K562 (cell line): Measurements from ENCODE around the gene EPHA10. TPM values are rescaled to one million over a fixed set of nuclear protein-coding genes. Genes with fewer than 3 reads are reported as not detected.

ENCODE experiments used
- ATAC-seq: fragments of 200-7000 bp; cut with Tn5 transposase; 3 replicates; pipeline ENCODE4 v1.9.1; 2020; ENCODE audit warnings: moderate library complexity
- BruUV-seq: library from RNA; stranded (reverse); fragments of 400-500 nt; replicated peaks from 2 replicates; lab custom pipeline; 2021; lab: Mats Ljungman, UMichigan
- CTCF ChIA-PET: fragments of 300-600 bp; formaldehyde crosslinking; extraction: SDS; loops from one replicate; lab custom pipeline; 2021; ENCODE audit warnings: low intra/inter-chr PET ratio; lab: Yijun Ruan, JAX
- POLR2A ChIA-PET: fragments of 300-600, 350-650 bp; sonication (Branson Sonifier 250); formaldehyde crosslinking; extraction: SDS; loops from one replicate; lab custom pipeline; 2021; ENCODE audit warnings: antibody characterized with exemption, inconsistent platforms; lab: Yijun Ruan, JAX
- DNase-seq, 4 experiments: peaks; one replicate each; pipeline versions ENCODE4 v3.0.0 to v3.0.0-alpha.2; 2011 to 2018; ENCODE audit warnings: low spot score in 3 of 4, mixed read lengths in 3 of 4; ENCODE audit errors: extremely low read depth in 1 of 4
- FAIRE-seq: peaks from 2 replicates; lab custom pipeline; 2011; peaks lifted over from hg19 to GRCh38; lab: Jason Lieb, UNC
- H2AFZ ChIP-seq: 2 replicates; pipeline ENCODE4 v1.6.0; 2011; ENCODE audit warnings: low read depth, low read length, control low read depth, inconsistent platforms
- H3K27ac ChIP-seq: fragments of 200-600 bp; 3 replicates; pipeline ENCODE4 v1.8.0; 2011; ENCODE audit warnings: low read depth, mild to moderate bottlenecking, control low read depth, inconsistent platforms, low read length, moderate library complexity, mixed read lengths; ENCODE audit errors: extremely low read depth
- H3K27me3 ChIP-seq, 2 experiments: fragments of 300-600 bp in 1 of 2; 2 replicates in 1 of 2; 3 replicates in 1 of 2; pipeline versions ENCODE4 v1.6.0 to v1.8.0; 2011; ENCODE audit warnings: inconsistent platforms in 2 of 2, low read length in 2 of 2, mild to moderate bottlenecking in 1 of 2, mixed read lengths in 1 of 2, moderate library complexity in 1 of 2; ENCODE audit not compliant: control insufficient read depth in 2 of 2, insufficient read depth in 2 of 2
- H3K36me3 ChIP-seq: fragments of 300-600 bp; 3 replicates; pipeline ENCODE4 v1.8.0; 2011; ENCODE audit warnings: mild to moderate bottlenecking, low read length, inconsistent platforms; ENCODE audit not compliant: control insufficient read depth, insufficient read depth
- H3K4me1 ChIP-seq, 2 experiments: fragments of 200-600 bp in 1 of 2; replicated peaks in 1 of 2; 2 replicates in 1 of 2; 3 replicates in 1 of 2; pipeline versions ENCODE4 v1.5.1 to v1.8.0; 2011; ENCODE audit warnings: inconsistent platforms in 2 of 2, low read length in 2 of 2, mild to moderate bottlenecking in 1 of 2, mixed read lengths in 1 of 2, moderate library complexity in 1 of 2; ENCODE audit not compliant: control insufficient read depth in 2 of 2, insufficient read depth in 2 of 2
- H3K4me2 ChIP-seq: 2 replicates; pipeline ENCODE4 v1.6.1; 2011; ENCODE audit warnings: low read length, control low read depth, inconsistent platforms, mixed read lengths; ENCODE audit not compliant: insufficient read depth
- H3K4me3 ChIP-seq: fragments of 200-600 bp; sonication (generic), shearing (Covaris generic); 2 replicates; pipeline ENCODE4 v1.5.1; 2016; ENCODE audit warnings: control low read depth, inconsistent platforms
- H3K79me2 ChIP-seq: fragments of 200-600 bp; 3 replicates; pipeline ENCODE4 v1.8.0; 2011; ENCODE audit warnings: low read length, inconsistent platforms; ENCODE audit not compliant: control insufficient read depth, insufficient read depth
- H3K9ac ChIP-seq, 2 experiments: 2 replicates each; pipeline versions ENCODE4 v1.6.0 to v1.6.1; 2011; ENCODE audit warnings: low read depth in 2 of 2, low read length in 2 of 2, control low read depth in 1 of 2, inconsistent platforms in 1 of 2, mild to moderate bottlenecking in 1 of 2, mixed read lengths in 1 of 2; ENCODE audit not compliant: insufficient read depth in 1 of 2
- H3K9me1 ChIP-seq: one replicate; pipeline ENCODE4 v1.6.0; 2011; ENCODE audit warnings: inconsistent platforms, mild to moderate bottlenecking, low read length, moderate library complexity; ENCODE audit not compliant: control insufficient read depth, insufficient read depth
- H3K9me3 ChIP-seq: replicated peaks from 2 replicates; pipeline ENCODE4 v1.5.1; 2011; ENCODE audit warnings: low read depth, low read length, inconsistent platforms; ENCODE audit not compliant: control insufficient read depth, insufficient read depth
- H4K20me1 ChIP-seq: replicated peaks from 2 replicates; pipeline ENCODE4 v1.6.1; 2011; ENCODE audit warnings: low read length, inconsistent platforms, mixed read lengths; ENCODE audit not compliant: control insufficient read depth, insufficient read depth
- CHD4 ChIP-seq: fragments of 200-600 bp; sonication (generic); IDR thresholded peaks from 3 replicates; pipeline ENCODE4 v1.6.1; 2012; ENCODE audit warnings: low read depth, mild to moderate bottlenecking, mixed read lengths, low read length, inconsistent platforms; ENCODE audit not compliant: insufficient read depth, insufficient replicate concordance, poor library complexity, severe bottlenecking
- ELF1 ChIP-seq: fragments of 200-800 bp; sonication (Bioruptor generic); IDR thresholded peaks from 2 replicates; pipeline ENCODE4 v1.6.1; 2016; ENCODE audit warnings: missing genetic modification characterization, missing compliant biosample characterization
- GATA2 ChIP-seq: sonication (generic); formaldehyde crosslinking; IDR thresholded peaks from 2 replicates; pipeline ENCODE4 v1.4.0; 2020; ENCODE audit warnings: mild to moderate bottlenecking, missing genetic modification reagents
- HCFC1 ChIP-seq: IDR thresholded peaks from 2 replicates; pipeline ENCODE4 v1.6.1; 2012; ENCODE audit warnings: low read depth, low read length, improper control_type of control experiment
- NBN ChIP-seq: fragments of 450-650 bp; IDR thresholded peaks from 2 replicates; pipeline ENCODE4 v1.6.1; 2016; ENCODE audit warnings: low read depth, mild to moderate bottlenecking
- PTBP1 ChIP-seq: fragments of 200-400 bp; formaldehyde crosslinking; IDR thresholded peaks from 2 replicates; pipeline ENCODE4 v1.6.1; 2017; ENCODE audit warnings: low read depth, low read length
- RAD21 ChIP-seq, 2 experiments: fragments of 250-450 bp in 1 of 2; fragments of 450-650 bp in 1 of 2; sonication (Bioruptor Pico) in 1 of 2; formaldehyde crosslinking in 1 of 2; IDR thresholded peaks in 1 of 2; conservative IDR thresholded peaks in 1 of 2; 2 replicates each; pipeline versions ENCODE4 v1.4.0 to v1.8.0; 2020 to 2022; ENCODE audit warnings: mild to moderate bottlenecking in 2 of 2, moderate library complexity in 1 of 2
- WGBS: fragments of 100-300 bp; shearing (Covaris generic); methylation state at CpG from one replicate; pipeline ENCODE4 v1.1.6; 2016; ENCODE audit warnings: low coverage, mixed read lengths; ENCODE audit not compliant: insufficient coverage; ENCODE audit errors: missing lambda C conversion rate; 5-methylcytosine and 5-hydroxymethylcytosine counted together
- in situ Hi-C: fragments of 300-500 bp; cut with MboI; formaldehyde crosslinking; loops from 4 replicates; pipeline ENCODE4 v1.15.0; 2018; ENCODE audit warnings: inconsistent platforms, mixed read lengths
- intact Hi-C: fragments of 100-400 bp; cut with micrococcal nuclease; formaldehyde crosslinking; loops from 2 replicates; pipeline ENCODE4 v1.14.2; 2022
- polyA plus RNA-seq, 8 experiments: library from polyadenylated mRNA; depleted of rRNA in 4 of 8; stranded (reverse) in 5 of 8; unstranded in 3 of 8; fragments of >200 nt; fragmentation: Nextera tagmentation in 2 of 8; fragmentation: Illumina TruSeq in 1 of 8; extraction: Ambion mirVana in 2 of 8; extraction: Trizol in 1 of 8; gene quantifications; 2 replicates each; pipeline versions ENCODE4 v1.2.1 to v1.2.3, GENCODE V29; 2011 to 2014; ENCODE audit warnings: inconsistent platforms in 1 of 8, missing spikeins in 1 of 8
- total RNA-seq, 7 experiments: library from RNA; depleted of rRNA in 6 of 7; stranded (reverse); fragments of >200 nt in 6 of 7; fragmentation: Illumina TruSeq in 2 of 7; extraction: Trizol in 2 of 7; gene quantifications; 2 replicates each; pipeline versions ENCODE4 v1.2.1 to v1.2.3, GENCODE V29; 2011 to 2021; ENCODE audit warnings: low replicate concordance in 1 of 7
- TF ChIP-seq, protein P1 (sequence below): fragments of 450-650 bp; IDR thresholded peaks from 2 replicates; pipeline ENCODE4 v1.6.1; 2016; ENCODE audit warnings: mild to moderate bottlenecking
- TF ChIP-seq, protein P2 (sequence below): sonication (generic); formaldehyde crosslinking; IDR thresholded peaks from 2 replicates; pipeline ENCODE4 v1.8.0; 2022; ENCODE audit warnings: missing genetic modification reagents, mild to moderate bottlenecking, borderline replicate concordance
- TF ChIP-seq, protein P3 (sequence below): sonication (generic); formaldehyde crosslinking; IDR thresholded peaks from 2 replicates; pipeline ENCODE4 v1.8.0; 2022; ENCODE audit warnings: mild to moderate bottlenecking, missing genetic modification reagents, borderline replicate concordance
- TF ChIP-seq, protein P4 (sequence below), 3 experiments: fragments of 200-800 bp in 1 of 3; sonication (Bioruptor generic) in 1 of 3; sonication (generic) in 1 of 3; formaldehyde crosslinking in 1 of 3; IDR thresholded peaks; 2 replicates each; pipeline versions ENCODE4 v1.6.1 to v1.8.0; 2016 to 2022; ENCODE audit warnings: mild to moderate bottlenecking in 2 of 3, missing compliant biosample characterization in 2 of 3, missing genetic modification characterization in 2 of 3, missing genetic modification reagents in 1 of 3

EPHA10 gene
- total and polyA plus RNA-seq, 9 of the 15 experiments (the other 6 are each of a cell fraction or from before 2014, with no cell fraction given), result 0.03 TPM; not detected in 8

DNA sequence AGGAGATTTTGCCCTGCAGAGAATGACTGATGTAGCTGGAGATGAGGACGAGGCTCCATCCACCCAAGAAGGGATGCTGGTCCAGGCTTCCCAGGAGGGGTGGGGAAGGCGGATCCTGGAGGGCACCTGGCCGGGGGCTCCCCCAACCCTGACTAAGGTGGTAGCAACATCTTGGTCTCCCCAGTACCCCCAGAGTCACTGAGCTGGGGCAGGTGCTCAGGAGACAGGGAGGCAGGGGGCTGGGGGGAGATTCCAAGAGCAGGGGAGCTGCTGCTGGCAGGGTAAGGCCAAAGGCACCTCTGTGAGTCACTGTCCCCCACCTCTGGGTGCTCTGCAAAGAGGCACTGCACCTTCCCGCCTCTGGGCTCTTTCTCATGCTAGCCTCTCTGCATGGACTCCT, 48.6 kb downstream of the EPHA10 start (continued):
- TF ChIP-seq, protein P1, sequence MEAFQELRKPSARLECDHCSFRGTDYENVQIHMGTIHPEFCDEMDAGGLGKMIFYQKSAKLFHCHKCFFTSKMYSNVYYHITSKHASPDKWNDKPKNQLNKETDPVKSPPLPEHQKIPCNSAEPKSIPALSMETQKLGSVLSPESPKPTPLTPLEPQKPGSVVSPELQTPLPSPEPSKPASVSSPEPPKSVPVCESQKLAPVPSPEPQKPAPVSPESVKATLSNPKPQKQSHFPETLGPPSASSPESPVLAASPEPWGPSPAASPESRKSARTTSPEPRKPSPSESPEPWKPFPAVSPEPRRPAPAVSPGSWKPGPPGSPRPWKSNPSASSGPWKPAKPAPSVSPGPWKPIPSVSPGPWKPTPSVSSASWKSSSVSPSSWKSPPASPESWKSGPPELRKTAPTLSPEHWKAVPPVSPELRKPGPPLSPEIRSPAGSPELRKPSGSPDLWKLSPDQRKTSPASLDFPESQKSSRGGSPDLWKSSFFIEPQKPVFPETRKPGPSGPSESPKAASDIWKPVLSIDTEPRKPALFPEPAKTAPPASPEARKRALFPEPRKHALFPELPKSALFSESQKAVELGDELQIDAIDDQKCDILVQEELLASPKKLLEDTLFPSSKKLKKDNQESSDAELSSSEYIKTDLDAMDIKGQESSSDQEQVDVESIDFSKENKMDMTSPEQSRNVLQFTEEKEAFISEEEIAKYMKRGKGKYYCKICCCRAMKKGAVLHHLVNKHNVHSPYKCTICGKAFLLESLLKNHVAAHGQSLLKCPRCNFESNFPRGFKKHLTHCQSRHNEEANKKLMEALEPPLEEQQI, result no peak
- TF ChIP-seq NBN, result no peak

DNA sequence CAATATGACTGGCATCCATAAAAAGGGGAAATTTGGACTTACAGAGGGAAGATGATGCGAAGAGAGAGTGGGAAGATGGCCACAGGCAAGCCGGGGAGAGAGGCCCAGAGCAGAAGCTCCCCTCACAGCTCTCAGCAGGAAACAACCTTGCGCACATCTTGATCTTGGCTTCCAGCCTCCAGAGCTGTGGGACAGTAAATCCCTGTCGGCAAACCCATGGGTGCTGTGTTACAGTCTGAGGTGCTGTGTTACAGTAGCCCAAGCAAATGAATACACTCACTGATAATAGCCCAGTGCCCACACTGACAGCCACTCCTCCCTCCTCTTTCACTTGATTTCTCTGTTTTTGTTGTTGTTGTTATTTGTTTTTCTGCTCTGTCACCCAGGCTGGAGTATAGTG, 50.2 kb downstream of the EPHA10 start:
- ATAC-seq, result no peak; the same call in 2 of the 3 replicates
- 21% methylated on average over 4 of the region's 4 CpGs for WGBS
- Histone ChIP-seq H3K4me3 (no peak overlapping the region), H3K27me3 (peaks cover 36 to 60% of the 10 kb centered on the region in 2 experiments), H3K9ac (no peak overlapping the region), H3K9me1 (peaks cover 7% of the 10 kb centered on the region), H3K27ac (no peak overlapping the region), H3K4me2 (no peak overlapping the region), H4K20me1 (peaks cover 19% of the 10 kb centered on the region), H3K36me3 (peaks cover 7% of the 10 kb centered on the region; the same call in 2 of the 3 replicates), H3K4me1 (peaks cover 0 to 10% of the 10 kb centered on the region in 2 experiments; a peak in 1 of 5 replicates), H2AFZ (no peak overlapping the region), H3K9me3 (no peaks in the 10 kb centered on the region; the same call in 1 of the 2 replicates), H3K79me2 (no peaks in the 10 kb centered on the region)
- BruUV-seq, result no TSS peak
- ChIA-PET CTCF (no interaction called here), POLR2A (interaction anchor here (0.6 to 1.6 kb wide), 4 partner anchors 11 to 299 kb away, joined by 3 to 5 read pairs (median 4); no protein-coding TSS in a partner anchor)
- in situ Hi-C loops (no loop called here), intact Hi-C loops (no loop called here)
- no peak for DNase-seq
- no peak for FAIRE-seq
- TF ChIP-seq, protein P2, sequence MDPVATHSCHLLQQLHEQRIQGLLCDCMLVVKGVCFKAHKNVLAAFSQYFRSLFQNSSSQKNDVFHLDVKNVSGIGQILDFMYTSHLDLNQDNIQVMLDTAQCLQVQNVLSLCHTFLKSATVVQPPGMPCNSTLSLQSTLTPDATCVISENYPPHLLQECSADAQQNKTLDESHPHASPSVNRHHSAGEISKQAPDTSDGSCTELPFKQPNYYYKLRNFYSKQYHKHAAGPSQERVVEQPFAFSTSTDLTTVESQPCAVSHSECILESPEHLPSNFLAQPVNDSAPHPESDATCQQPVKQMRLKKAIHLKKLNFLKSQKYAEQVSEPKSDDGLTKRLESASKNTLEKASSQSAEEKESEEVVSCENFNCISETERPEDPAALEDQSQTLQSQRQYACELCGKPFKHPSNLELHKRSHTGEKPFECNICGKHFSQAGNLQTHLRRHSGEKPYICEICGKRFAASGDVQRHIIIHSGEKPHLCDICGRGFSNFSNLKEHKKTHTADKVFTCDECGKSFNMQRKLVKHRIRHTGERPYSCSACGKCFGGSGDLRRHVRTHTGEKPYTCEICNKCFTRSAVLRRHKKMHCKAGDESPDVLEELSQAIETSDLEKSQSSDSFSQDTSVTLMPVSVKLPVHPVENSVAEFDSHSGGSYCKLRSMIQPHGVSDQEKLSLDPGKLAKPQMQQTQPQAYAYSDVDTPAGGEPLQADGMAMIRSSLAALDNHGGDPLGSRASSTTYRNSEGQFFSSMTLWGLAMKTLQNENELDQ, result no peak
- TF ChIP-seq HCFC1, result no peak
- no peak for TF ChIP-seq GATA2 (CRISPR knock-in tag)
- TF ChIP-seq, protein P3, sequence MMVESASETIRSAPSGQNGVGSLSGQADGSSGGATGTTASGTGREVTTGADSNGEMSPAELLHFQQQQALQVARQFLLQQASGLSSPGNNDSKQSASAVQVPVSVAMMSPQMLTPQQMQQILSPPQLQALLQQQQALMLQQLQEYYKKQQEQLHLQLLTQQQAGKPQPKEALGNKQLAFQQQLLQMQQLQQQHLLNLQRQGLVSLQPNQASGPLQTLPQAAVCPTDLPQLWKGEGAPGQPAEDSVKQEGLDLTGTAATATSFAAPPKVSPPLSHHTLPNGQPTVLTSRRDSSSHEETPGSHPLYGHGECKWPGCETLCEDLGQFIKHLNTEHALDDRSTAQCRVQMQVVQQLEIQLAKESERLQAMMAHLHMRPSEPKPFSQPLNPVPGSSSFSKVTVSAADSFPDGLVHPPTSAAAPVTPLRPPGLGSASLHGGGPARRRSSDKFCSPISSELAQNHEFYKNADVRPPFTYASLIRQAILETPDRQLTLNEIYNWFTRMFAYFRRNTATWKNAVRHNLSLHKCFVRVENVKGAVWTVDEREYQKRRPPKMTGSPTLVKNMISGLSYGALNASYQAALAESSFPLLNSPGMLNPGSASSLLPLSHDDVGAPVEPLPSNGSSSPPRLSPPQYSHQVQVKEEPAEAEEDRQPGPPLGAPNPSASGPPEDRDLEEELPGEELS (CRISPR knock-in tag), result no peak
- TF ChIP-seq ELF1 (tag), result no peak
- TF ChIP-seq RAD21 (CRISPR knock-in tag; conservative IDR thresholded peaks at IDR 0.05 in 1 of 2, IDR thresholded peaks at IDR 0.05 in 1 of 2), result no peak
- TF ChIP-seq, protein P4, sequence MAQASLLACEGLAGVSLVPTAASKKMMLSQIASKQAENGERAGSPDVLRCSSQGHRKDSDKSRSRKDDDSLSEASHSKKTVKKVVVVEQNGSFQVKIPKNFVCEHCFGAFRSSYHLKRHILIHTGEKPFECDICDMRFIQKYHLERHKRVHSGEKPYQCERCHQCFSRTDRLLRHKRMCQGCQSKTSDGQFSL (CRISPR knock-in tag; IDR thresholded peaks at IDR 0.05), result no peak
- TF ChIP-seq, protein P4 (tag; IDR thresholded peaks at IDR 0.05), result no peak
- no peak for TF ChIP-seq PTBP1
- no peak for TF ChIP-seq CHD4
